Esophagus muscularis mucosa (tissue), 4 donors: ENCODE data around the gene DOCK8. TPM values are rescaled to one million over a fixed set of nuclear protein-coding genes. Genes with fewer than 3 reads are reported as not detected.

Experiments used
- DNase-seq: peaks from one replicate; pipeline ENCODE4 v3.0.0-alpha.2; 2017; ENCODE audit errors: extremely low spot score
- H3K27ac ChIP-seq, 4 donors: fragments of 200-600 bp; sonication (generic); replicated peaks in 1 of 4; 1 replicate in 3 of 4; 2 replicates in 1 of 4; pipeline ENCODE4 v1.5.1; 2016 to 2019; ENCODE audit warnings: mild to moderate bottlenecking in 1 of 4
- H3K27me3 ChIP-seq, 4 donors: fragments of 200-600 bp; sonication (generic); one replicate each; pipeline versions ENCODE4 v1.5.1 to v1.6.0; 2016 to 2019
- H3K36me3 ChIP-seq, 4 donors: fragments of 200-600 bp; sonication (generic); one replicate each; pipeline ENCODE4 v1.5.1; 2016 to 2019
- H3K4me1 ChIP-seq, 4 donors: fragments of 200-600 bp; sonication (generic); one replicate each; pipeline ENCODE4 v1.5.1; 2016 to 2019
- H3K4me3 ChIP-seq, 4 donors: fragments of 200-600 bp; sonication (generic); 1 replicate in 2 of 4; 2 replicates in 2 of 4; pipeline ENCODE4 v1.5.1; 2016 to 2019; ENCODE audit warnings: mild to moderate bottlenecking in 4 of 4, moderate library complexity in 1 of 4
- H3K9me3 ChIP-seq, 4 donors: fragments of 200-600 bp; sonication (generic); 1 replicate in 3 of 4; 2 replicates in 1 of 4; pipeline ENCODE4 v1.5.1; 2016 to 2019
- EP300 ChIP-seq: sonication (generic); formaldehyde crosslinking; IDR thresholded peaks from one replicate; pipeline ENCODE4 v1.6.1; 2017; ENCODE audit warnings: antibody characterized with exemption
- POLR2A ChIP-seq: fragments of 450-650 bp; IDR thresholded peaks from one replicate; pipeline ENCODE4 v1.6.1; 2017; ENCODE audit warnings: antibody characterized with exemption, moderate library complexity, mild to moderate bottlenecking, low read depth
- POLR2AphosphoS5 ChIP-seq, 2 donors: sonication (generic); formaldehyde crosslinking; IDR thresholded peaks; one replicate each; pipeline ENCODE4 v1.6.1; 2017; ENCODE audit warnings: antibody characterized with exemption in 2 of 2
- WGBS: methylation state at CpG from one replicate; pipeline ENCODE4 v1.1.5; 2018; 5-methylcytosine and 5-hydroxymethylcytosine counted together
- intact Hi-C: fragments of 100-400 bp; cut with DNase I; formaldehyde crosslinking; loops from one replicate; pipeline ENCODE4 v1.15.1; 2023
- total RNA-seq, 4 donors: library from RNA; depleted of rRNA; stranded (reverse); fragments of >200 nt; gene quantifications; one replicate each; pipeline versions ENCODE4 v1.1.0 to v1.2.1, GENCODE V29; 2016
- TF ChIP-seq, protein P1 (sequence below), 3 experiments: fragments of 200-600 bp in 2 of 3; fragments of 450-650 bp in 1 of 3; sonication (generic) in 2 of 3; IDR thresholded peaks; one replicate each; pipeline ENCODE4 v1.5.1; 2017 to 2019; ENCODE audit warnings: antibody characterized with exemption in 3 of 3, mild to moderate bottlenecking in 2 of 3, moderate library complexity in 1 of 3

DOCK8 gene
- total RNA-seq, 4 donors from 2014 or later: 45.1 to 72.8 (median 48.8) TPM

DNA sequence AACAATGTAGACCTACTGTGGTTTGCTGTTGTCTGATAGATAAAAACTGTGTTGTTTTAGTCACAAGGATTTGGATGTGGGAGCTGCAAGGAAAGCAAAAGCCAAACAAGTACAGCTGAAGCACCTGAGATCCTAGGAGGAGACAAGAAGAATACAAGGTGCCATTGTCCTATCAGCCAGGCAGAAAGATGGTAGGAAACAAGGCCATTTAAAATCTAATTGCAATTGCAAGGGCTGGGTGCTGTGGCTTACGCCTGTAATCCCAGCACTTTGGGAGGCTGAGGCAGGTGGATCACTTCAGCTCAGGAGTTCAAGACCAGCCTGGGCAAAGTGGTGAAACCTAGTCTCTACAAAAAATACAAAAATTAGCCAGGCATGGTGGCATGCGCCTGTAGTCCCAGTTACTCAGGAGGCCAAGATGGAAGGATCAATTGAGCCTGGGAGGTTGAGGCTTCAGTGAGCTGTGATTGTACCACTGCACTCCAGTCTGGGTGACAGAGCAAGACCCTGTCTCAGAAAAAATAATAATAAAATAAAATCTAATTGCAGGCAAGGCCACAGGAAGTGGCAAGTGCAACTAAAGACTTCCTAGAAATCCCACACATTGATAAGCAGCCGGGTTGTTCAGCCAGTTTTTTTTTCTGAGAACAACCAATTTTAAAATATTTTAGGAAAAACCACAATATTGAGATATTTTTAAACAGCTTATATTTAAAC lies 22.6 kb downstream of the DOCK8 start:
- Histone ChIP-seq H3K36me3 (no peaks in the 10 kb centered on the region), H3K4me1 (peaks cover 0 to 32% (median 25%) of the 10 kb centered on the region in 4 donors), H3K27ac (peak overlapping the region in 1 of 4 donors; percentile 16), H3K4me3 (no peak overlapping the region), H3K27me3 (no peaks in the 10 kb centered on the region), H3K9me3 (peaks cover 0 to 11% (median 0%) of the 10 kb centered on the region in 4 donors)
- WGBS: 78% methylated on average over 3 of the region's 3 CpGs
- DNase-seq: no peak
- intact Hi-C loops: no loop called here
- TF ChIP-seq EP300: no peak
- TF ChIP-seq, protein P1, sequence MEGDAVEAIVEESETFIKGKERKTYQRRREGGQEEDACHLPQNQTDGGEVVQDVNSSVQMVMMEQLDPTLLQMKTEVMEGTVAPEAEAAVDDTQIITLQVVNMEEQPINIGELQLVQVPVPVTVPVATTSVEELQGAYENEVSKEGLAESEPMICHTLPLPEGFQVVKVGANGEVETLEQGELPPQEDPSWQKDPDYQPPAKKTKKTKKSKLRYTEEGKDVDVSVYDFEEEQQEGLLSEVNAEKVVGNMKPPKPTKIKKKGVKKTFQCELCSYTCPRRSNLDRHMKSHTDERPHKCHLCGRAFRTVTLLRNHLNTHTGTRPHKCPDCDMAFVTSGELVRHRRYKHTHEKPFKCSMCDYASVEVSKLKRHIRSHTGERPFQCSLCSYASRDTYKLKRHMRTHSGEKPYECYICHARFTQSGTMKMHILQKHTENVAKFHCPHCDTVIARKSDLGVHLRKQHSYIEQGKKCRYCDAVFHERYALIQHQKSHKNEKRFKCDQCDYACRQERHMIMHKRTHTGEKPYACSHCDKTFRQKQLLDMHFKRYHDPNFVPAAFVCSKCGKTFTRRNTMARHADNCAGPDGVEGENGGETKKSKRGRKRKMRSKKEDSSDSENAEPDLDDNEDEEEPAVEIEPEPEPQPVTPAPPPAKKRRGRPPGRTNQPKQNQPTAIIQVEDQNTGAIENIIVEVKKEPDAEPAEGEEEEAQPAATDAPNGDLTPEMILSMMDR (IDR thresholded peaks at IDR 0.05): no peak
- no peak for TF ChIP-seq POLR2A
- no peak for TF ChIP-seq POLR2AphosphoS5 (IDR thresholded peaks at IDR 0.05)

DNA sequence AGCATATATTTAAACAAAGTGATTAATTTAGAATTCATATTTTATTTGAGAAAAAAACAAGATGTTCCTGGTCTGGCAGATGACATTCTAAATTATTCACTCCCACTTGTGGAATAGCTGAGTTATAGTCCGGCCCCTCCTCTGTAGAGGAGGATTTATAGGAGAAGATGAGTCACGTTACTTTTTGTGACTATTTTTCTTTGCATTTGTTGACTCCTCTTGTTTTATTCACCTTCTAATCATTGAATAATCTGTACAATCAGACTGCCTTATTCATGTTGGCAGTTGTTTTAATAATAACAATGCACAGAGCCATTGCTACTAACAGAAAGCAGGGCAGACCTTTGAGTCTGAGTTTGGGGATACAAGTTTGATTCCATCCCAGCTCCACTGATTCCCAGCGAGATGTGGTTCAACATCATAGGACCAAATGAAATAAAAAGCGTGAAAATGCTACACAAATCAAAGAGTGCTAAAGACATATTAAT lies 23.2 kb downstream of the DOCK8 start:
- WGBS: 56% methylated on average over 4 of the region's 4 CpGs

DNA sequence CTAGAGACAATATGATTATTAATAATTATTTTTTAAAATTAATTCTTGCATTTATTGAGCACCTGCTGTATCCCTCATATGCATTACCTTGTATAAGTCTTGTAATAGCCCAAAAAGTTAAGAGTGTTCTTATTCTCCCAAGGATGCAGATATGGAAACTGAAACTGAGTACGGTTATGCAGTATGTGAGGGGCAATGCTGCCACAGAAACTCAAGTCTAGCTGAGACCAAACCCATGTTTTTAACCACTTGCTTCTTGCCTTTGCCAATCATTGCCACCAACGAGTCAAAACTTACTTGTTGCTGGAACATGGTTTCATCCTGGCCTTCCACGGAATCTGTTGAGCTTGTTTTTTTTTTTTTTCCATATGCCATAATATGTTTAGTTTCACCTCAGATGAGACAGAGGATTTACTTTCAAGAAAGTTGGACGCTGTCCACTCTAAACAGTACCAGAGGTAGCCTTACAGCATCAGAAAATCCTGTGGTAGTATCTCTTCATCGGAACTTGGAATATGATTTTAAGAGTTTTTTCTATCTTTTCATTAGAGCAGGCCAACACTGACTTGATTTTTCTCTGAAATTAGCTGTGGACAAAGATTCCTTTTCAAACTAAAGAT lies 27.9 kb downstream of the DOCK8 start:
- no peak for TF ChIP-seq POLR2A
- WGBS: 42% methylated on average over 5 of the region's 5 CpGs
- H3K27ac ChIP-seq: peak overlapping the region; percentile 41 to 70 (median 60)
- no peaks in the 10 kb centered on the region for H3K9me3 ChIP-seq
- no peaks in the 10 kb centered on the region for H3K36me3 ChIP-seq
- H3K4me3 ChIP-seq: peak overlapping the region in 2 of 4 donors; percentile 8 to 25
- no peak for DNase-seq
- intact Hi-C loops: no loop called here
- H3K4me1 ChIP-seq: peaks cover 0 to 44% (median 34%) of the 10 kb centered on the region in 4 donors
- no peaks in the 10 kb centered on the region for H3K27me3 ChIP-seq

More for the DNA sequence above, 23.2 kb downstream of the DOCK8 start:
- DNase-seq: no peak
- Histone ChIP-seq H3K9me3 (peaks cover 0 to 11% (median 0%) of the 10 kb centered on the region in 4 donors), H3K4me3 (no peak overlapping the region), H3K36me3 (no peaks in the 10 kb centered on the region), H3K27me3 (no peaks in the 10 kb centered on the region), H3K4me1 (peaks cover 0 to 38% (median 31%) of the 10 kb centered on the region in 4 donors), H3K27ac (peak overlapping the region in 1 of 4 donors; percentile 16)
- no peak for TF ChIP-seq POLR2A
- intact Hi-C loops: no loop called here

DNA sequence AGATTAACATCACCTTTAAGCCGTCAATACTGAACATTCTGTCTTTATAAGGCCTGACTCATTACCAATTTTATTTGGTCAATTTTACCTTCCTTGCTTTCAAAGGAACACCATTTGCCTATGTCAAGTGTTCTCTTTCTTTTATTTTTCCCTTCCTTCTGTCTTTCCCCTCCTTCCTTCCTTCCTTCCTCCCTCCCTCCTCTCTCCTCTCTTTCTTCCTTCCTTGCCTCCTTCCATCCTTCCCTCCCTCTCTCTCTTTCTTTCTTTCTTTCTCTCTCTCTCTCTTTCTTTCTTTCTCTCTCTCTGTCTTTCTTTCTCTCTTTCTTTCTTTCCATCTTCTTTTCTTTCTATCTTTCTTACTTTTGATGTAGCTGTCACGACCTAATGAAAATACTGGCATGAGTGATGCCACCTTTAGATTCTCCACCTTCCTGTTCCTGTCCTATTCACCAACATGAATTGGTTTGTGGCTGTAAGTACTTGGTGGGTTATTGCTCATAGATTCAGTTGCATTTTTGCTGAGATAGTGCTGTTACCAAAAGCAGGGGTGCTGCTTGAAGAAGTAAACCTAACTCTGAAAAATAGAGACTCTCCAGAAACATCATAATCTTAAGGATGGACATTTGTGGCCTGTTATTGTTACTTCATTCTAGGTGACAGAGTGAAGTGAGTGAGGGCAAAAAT lies 33.8 kb downstream of the DOCK8 start:
- Histone ChIP-seq H3K27me3 (no peaks in the 10 kb centered on the region), H3K27ac (no peak overlapping the region), H3K4me3 (no peak overlapping the region), H3K9me3 (no peaks in the 10 kb centered on the region), H3K4me1 (peaks cover 0 to 44% (median 34%) of the 10 kb centered on the region in 4 donors), H3K36me3 (no peaks in the 10 kb centered on the region)
- DNase-seq: no peak
- 93% methylated on average over 2 of the region's 2 CpGs for WGBS
- intact Hi-C loops: no loop called here
- TF ChIP-seq, protein P1 (IDR thresholded peaks at IDR 0.05): no peak
- no peak for TF ChIP-seq EP300
- no peak for TF ChIP-seq POLR2AphosphoS5 (IDR thresholded peaks at IDR 0.05)
- no peak for TF ChIP-seq POLR2A

DNA sequence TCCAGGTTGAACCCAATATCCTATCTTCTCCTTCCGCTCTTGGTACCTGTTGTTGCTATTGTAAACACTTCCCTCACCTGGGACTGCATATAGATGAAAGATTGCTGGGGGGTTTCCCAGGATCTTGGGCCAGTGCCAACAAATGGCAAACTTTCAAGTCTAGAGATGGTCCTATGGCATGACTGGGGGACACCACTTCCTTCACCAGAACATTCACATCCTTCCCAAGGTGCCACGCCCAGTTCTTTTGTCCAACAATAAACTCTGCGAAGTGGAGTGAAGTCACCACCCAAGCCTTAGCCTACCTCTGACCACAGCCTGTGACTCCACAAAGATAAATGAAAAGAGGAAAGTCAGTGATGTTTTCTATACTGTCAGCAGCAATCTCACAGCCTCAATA lies 34.4 kb downstream of the DOCK8 start:
- peaks cover 0 to 46% (median 36%) of the 10 kb centered on the region in 4 donors for H3K4me1 ChIP-seq
- 81% methylated on average over 3 of the region's 3 CpGs for WGBS

More for the DNA sequence above, 34.4 kb downstream of the DOCK8 start:
- no peaks in the 10 kb centered on the region for H3K36me3 ChIP-seq
- no peak for DNase-seq
- H3K27ac ChIP-seq: no peak overlapping the region
- TF ChIP-seq POLR2A (no peak), POLR2AphosphoS5 (IDR thresholded peaks at IDR 0.05) (no peak), EP300 (no peak)
- TF ChIP-seq, protein P1 (IDR thresholded peaks at IDR 0.05): no peak
- no peaks in the 10 kb centered on the region for H3K27me3 ChIP-seq
- no peaks in the 10 kb centered on the region for H3K9me3 ChIP-seq
- H3K4me3 ChIP-seq: no peak overlapping the region
- intact Hi-C loops: no loop called here
